Renal cortical epithelial cell (primary cell): ENCODE data around the gene ADGRV1. TPM values are rescaled to one million over a fixed set of nuclear protein-coding genes. Genes with fewer than 3 reads are reported as not detected.
A peak's percentile ranks its signal among the peaks of the same experiment; 100 is the strongest.

ENCODE experiments used
- DNase-seq: peaks from one replicate; pipeline ENCODE4 v3.0.0-alpha.2; 2011; ENCODE audit warnings: low read depth
- total RNA-seq: library from RNA; depleted of rRNA; stranded (reverse); fragments of >200 nt; gene quantifications from 2 replicates; pipeline ENCODE4 v1.2.3, GENCODE V29; 2014

ADGRV1 gene
- total RNA-seq, 1 donor from 2014 or later, result 0.55 TPM

GRCh38 chr5:91135475-91136248, 577.1 kb downstream of the ADGRV1 start:
- DNase-seq, result peak; percentile 31

GRCh38 chr5:91136271-91136670, 577.7 kb downstream of the ADGRV1 start:
- DNase-seq, result peak; percentile 97

DNA sequence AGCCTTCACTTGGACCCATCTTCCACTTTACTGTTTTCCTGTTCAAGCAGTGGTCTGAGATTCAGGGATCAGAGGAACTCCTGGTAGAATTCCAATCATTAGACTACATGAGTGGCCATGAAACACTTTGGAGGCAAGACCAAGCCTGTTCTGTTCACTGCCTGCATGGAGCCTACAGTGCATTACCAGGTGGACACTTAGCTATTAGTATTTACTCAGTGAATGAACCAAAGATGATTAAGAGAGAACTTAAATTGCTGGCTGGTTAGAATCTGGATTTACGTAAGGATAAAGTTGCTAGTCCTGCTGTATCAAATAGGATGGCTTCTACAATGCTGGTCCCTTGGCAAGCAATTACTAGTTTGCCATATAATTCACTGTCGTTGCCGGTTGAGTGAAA, 579.0 kb downstream of the ADGRV1 start:
- no peak for DNase-seq

- peak; percentile 38 for DNase-seq
These were observed 581.1 kb downstream of the ADGRV1 start for GRCh38 chr5:91139572-91140200.

DNA sequence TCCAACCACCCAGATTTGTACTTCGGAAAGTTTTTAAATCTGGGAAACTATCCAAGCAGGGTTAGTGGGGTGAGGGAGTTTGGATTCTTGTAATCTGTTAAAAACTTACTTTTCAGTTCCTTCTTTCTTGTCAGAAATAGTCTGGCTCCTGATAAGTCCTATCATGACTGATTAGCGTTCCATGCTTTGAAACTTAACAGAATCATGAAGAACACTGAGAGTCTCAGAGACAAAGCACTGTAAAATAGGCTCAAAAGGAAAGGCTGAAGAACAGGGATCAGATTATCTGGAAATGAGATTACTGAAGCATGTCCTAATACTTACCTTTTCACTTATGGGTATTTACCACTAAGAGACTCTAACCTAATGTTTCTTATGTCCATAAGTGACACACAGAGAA, 582.1 kb downstream of the ADGRV1 start:
- DNase-seq, result no peak

GRCh38 chr5:91141642-91142041, 583.0 kb downstream of the ADGRV1 start:
- DNase-seq, result no peak

GRCh38 chr5:91142386-91142785, 583.8 kb downstream of the ADGRV1 start:
- no peak for DNase-seq

DNA sequence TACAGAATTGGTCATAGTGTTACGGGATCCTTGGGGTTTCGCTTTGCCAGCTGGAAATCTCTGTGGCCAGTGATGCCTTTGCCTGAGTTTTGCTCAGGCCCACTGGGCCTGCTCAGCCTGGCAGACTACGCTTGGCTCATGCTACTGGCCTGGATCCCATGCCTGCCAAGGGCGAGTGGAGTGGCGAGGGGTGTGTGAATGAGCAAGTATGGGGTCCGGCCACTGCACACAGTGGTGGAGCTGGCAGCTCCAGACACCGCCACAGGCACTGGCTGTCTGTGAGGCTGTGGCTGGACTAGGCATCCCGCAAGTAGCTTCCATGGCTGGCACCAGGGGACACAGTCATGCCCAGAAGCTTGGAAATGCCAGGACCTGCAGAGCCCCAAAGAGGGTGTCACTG, 584.2 kb downstream of the ADGRV1 start:
- no peak for DNase-seq

GRCh38 chr5:91143840-91144239, 585.2 kb downstream of the ADGRV1 start:
- DNase-seq, result no peak

- no peak for DNase-seq
These were observed 586.1 kb downstream of the ADGRV1 start for GRCh38 chr5:91144491-91145332.

DNA sequence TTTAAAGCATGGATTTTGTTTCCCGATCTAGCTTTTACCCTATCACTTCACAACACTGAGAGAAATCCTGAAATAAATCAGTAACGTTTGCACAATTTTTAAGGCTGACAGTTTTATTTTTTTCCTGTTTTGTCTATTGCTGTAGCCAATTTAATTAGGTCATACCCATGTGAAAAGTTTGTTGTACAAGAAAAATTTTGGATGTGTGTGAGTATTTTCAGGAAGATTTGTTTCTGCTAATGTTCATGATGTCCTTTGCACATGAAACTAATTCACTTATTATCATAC, 586.7 kb downstream of the ADGRV1 start:
- no peak for DNase-seq

DNA sequence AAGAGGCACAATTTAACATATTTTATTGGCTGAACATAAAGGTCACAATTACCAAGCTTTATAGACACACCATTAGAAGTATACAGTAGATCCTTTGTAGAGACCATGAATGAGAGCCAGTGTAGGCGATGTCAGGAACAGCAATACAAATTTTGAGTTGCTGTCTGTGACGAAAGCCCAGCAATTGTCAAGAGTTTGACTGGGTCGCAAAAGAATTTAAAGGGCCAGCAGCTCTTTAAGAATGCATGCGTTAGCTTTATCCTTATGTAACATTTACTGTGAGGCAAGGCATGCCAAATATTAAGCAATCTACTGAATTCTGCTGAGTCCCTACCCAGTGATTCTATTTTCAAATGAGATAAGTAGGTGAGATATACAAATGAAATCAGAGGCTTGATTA, 587.6 kb downstream of the ADGRV1 start:
- no peak for DNase-seq

DNA sequence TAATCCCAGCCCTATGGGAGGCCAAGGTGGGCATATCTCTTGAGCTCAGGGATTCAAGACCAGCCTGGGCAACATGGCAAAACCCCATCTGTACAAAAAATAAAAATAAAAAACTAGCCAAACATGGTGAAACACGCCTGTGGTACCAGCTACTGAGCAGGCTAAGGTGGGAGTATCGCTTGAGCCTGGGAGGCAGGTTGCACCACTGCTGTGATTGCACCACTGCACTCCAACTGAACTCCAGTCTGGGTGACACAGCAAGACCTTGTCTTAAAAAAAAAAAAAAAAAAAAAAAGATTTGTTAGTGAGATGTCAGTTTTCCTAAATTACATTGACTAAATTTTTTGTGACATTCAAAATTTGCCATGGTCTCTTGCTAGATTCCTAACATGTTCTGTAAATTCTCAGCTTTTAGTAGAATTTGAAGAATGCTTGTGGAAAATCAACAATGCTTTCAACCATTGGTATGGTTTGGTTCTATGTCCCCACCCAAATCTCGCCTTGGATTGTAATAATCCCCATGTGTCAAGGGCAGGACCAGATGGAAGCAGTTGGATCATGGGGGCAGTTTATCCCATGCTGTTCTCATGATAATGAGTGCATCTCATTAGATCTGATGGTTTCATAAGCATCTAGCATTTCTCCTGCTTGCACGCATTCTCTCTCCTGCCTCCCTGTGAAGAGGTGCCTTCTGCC, 588.5 kb downstream of the ADGRV1 start:
- no peak for DNase-seq

DNA sequence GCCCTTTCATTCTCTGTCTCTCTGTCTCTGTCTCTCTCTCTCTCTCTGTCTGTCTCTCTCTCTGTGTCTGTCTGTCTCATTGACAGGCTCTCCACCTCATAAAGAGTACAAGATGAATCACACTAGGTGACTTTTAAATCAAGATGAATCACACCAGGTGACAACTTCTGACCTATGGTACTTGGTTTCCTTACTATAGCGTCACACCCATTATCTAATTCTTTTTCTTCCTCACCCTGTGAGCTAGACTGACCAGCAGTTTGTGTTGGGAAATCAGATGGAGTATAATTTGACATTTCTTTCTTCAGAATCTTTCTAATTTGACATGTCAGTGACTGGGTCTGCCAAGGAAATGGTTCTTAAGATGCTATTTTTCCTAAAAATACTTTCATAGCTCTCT, 591.6 kb downstream of the ADGRV1 start:
- DNase-seq, result peak; percentile 74

DNA sequence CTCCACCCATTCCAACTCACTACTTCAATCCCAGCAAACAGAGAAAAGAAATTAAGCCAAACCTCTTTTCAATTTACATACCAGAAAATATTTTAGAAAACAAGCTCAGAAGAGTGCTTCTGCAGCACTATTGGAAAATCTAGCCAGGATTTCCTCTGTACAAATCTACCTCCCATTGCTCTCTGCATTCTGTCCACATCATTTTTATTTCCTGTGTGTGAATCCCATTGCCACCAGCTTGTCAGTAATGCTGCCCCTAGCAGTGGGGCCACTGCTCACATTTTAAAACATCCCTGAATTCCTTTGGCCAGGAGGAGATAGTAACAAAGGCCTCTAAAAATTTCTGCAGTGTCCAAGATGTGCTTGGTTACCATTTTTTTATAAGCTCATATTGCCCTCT, 592.0 kb downstream of the ADGRV1 start:
- no peak for DNase-seq

DNA sequence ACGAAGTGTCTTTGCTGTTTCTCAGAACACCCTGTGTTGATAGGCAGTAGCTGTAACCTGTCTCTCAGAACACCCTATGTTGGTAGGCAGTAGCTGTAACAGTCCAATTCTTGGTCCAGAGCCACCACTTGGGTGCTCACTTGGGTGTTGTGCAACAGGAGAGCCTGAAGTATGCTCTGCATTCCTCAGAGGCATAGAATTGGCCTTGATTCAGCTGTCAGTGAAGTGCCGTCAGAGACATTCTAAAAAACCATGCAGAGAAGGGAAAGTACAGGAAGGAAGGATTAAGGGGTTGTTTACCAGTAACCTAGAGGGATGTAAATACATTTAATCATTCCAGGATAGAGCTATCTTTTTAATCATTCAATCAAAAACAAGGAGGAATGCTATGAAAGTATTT, 593.4 kb downstream of the ADGRV1 start:
- peak; percentile 99 for DNase-seq

DNA sequence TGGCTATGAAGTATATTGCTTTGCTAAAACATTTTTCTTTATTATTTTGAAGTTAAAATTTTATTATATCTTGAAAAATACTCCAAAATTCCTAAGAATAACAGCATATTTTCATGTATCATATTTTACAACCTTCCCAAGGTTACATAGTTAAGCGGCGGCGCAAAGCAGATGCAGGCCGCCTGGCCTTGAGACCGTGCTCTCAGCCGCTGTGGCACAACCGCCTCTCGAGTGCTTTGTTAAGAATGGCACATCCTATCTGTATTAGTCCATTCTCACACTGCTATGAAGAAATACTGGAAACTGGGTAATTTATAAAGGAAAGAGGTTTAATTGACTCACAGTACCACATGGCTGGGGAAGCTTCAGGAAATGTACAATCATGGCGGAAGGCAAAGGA, 595.7 kb downstream of the ADGRV1 start:
- no peak for DNase-seq

GRCh38 chr5:91155274-91155673, 596.7 kb downstream of the ADGRV1 start:
- no peak for DNase-seq

- no peak for DNase-seq
These were observed 597.6 kb downstream of the ADGRV1 start for GRCh38 chr5:91156242-91156641.

DNA sequence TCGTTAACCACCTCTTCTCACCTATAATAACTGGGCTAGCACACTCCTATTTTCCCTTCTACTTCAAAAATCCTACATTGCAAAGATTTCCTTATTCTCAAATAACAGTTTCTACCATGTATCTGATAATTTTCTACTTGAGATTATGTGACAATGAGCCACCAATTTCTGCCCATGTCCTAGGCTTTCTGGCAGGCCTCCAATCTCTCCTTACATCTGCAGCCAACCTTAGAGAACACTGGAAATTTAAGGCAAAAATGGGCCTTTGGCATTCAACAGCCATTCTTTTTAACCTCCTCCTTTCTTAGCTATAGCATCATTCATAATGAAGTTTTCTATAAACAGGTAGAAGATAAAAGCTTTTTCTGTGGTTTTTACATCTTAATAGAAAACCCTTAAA, 599.4 kb downstream of the ADGRV1 start:
- no peak for DNase-seq

DNA sequence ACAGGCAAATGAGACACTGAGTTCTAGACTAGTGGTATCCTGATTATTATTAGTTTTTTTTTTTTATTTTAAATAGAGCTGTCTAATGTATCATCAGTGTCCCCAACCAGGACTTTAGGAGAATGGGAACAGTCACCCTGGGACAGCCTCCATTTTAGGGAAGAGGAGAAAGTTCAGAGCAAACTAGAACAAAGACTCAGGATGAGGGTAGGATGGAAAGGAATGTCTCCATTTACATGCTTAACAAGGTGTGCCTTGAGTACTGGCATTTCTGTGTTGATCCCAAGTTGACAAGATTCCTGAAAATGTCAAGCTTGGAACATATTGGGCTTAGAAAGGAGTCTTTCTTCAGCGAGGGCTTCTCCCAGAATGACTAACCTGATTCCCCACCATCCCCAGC, 601.0 kb downstream of the ADGRV1 start:
- DNase-seq, result no peak

DNA sequence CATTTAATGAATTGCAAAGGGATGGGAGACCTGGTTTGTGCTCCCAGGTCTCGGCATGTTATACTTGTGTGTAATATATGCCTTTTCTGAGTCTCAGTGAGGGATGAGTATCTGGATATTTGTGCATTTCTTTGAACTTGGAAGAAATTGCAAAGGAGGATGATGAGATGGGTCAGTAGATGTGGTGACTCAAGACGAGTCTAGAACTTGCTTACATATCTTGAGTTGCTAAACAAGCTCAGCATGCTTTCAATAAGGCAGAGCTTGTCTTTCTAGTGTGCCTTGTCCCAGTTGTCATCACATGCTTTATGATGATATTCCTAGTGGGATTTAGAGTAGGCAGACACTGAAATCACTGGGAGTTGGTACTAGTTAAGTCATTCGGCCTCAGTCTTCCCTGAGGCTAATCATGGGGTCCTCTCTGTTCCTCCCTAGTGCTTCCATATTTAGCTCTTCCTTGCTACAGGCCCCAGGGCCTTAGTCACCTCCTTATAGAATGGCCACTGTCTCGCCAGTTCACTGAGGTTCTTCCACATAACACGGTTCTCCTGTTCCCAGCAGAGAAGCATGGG, 602.2 kb downstream of the ADGRV1 start:
- no peak for DNase-seq
